GM12878 (cell line): ENCODE results near the gene SMIM9. TPM values are rescaled to one million over a fixed set of nuclear protein-coding genes. Genes with fewer than 3 reads are reported as not detected.

Experiments
- EGR1 ChIP-seq, 2 experiments: IDR thresholded peaks; 1 replicate in 1 of 2; 2 replicates in 1 of 2; pipeline ENCODE4 v1.6.1; 2011 to 2012; ENCODE audit warnings: low read depth in 2 of 2, low read length in 2 of 2, borderline replicate concordance in 1 of 2, mild to moderate bottlenecking in 1 of 2, moderate library complexity in 1 of 2
- HDGF ChIP-seq: fragments of 450-650 bp; IDR thresholded peaks from 2 replicates; pipeline ENCODE4 v1.6.1; 2016; ENCODE audit warnings: antibody characterized with exemption
- KAT2A ChIP-seq: conservative IDR thresholded peaks from 2 replicates; pipeline ENCODE4 v1.6.1; 2011; ENCODE audit warnings: low read depth, low read length; ENCODE audit not compliant: control insufficient read depth
- NFYB ChIP-seq: IDR thresholded peaks from 2 replicates; pipeline ENCODE4 v1.6.1; 2011; ENCODE audit warnings: low read depth, mild to moderate bottlenecking, low read length, improper control_type of control experiment, moderate library complexity; ENCODE audit not compliant: insufficient read depth
- NR2C1 ChIP-seq: fragments of 450-650 bp; IDR thresholded peaks from 2 replicates; pipeline ENCODE4 v1.6.1; 2017; ENCODE audit warnings: antibody characterized with exemption, mild to moderate bottlenecking, moderate library complexity
- STAT3 ChIP-seq: IDR thresholded peaks from 2 replicates; pipeline ENCODE4 v1.6.1; 2011; ENCODE audit warnings: low read depth, low read length, improper control_type of control experiment
- SUZ12 ChIP-seq: fragments of 200-600 bp; sonication (generic); IDR thresholded peaks from one replicate; pipeline ENCODE4 v1.6.1; 2018; ENCODE audit warnings: antibody characterized with exemption, mild to moderate bottlenecking; ENCODE audit not compliant: unreplicated experiment
- polyA plus RNA-seq, 11 experiments: library from polyadenylated mRNA; depleted of rRNA in 4 of 11; unstranded in 6 of 11; stranded (reverse) in 5 of 11; fragments of >200 nt; fragmentation: Nextera tagmentation in 4 of 11; fragmentation: Illumina TruSeq in 1 of 11; extraction: Ambion mirVana in 4 of 11; extraction: Trizol in 1 of 11; gene quantifications; 1 replicate in 1 of 11; 2 replicates in 10 of 11; pipeline versions ENCODE4 v1.2.1 to v1.2.3, GENCODE V29; 2011 to 2016; ENCODE audit warnings: inconsistent platforms in 2 of 11, missing spikeins in 2 of 11, low read depth in 1 of 11
- total RNA-seq, 4 experiments: library from RNA; depleted of rRNA in 3 of 4; stranded (reverse); fragments of >200 nt in 3 of 4; fragmentation: Illumina TruSeq in 1 of 4; extraction: Trizol in 1 of 4; gene quantifications; 2 replicates each; pipeline versions ENCODE4 v1.2.1 to v1.2.3, GENCODE V29; 2013 to 2021
- TF ChIP-seq, protein P1 (sequence below): fragments of 450-650 bp; IDR thresholded peaks from 2 replicates; pipeline ENCODE4 v1.6.1; 2017; ENCODE audit warnings: mild to moderate bottlenecking, low read depth, inconsistent platforms; ENCODE audit not compliant: poor library complexity, severe bottlenecking

The SMIM9 gene
- total and polyA plus RNA-seq, 10 of the 15 experiments (the other 5 are each of a cell fraction or from before 2014, with no cell fraction given), result not detected

DNA sequence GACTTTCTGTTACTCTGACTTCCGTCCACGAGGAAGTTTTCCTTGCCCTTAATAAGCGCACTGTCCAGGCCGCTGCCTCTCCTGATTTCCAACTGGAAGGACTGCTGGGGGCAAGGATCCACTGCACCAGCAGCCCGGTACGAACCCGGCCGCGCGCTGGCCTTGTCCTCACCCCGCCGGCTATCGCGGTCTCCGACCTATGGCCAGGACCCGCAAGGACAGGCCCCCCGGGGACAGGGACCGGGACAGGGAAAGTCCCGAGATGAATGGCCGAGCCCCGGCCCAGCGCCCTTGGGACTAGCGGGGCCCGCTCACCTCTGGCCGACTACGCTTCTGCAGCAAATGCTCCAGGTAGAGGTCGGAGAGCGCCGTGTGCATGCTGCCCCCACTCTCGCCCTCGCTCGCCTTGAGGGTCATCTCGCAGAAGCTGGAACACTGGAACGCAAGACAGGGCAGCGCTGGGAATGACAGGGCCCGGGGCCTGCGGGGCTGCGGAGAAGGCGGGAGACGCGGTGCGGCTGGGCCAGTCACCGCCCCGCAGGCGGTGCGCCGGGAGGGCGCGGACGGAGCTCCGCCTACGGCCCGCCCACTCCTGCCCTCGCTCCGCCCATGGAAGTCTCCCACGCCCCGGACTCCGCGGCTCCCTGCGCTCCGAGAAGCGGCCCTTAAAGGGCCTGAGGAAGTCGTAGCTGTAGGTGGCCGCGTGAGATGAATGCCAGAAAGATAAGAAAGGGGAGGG, 29.3 kb downstream of the SMIM9 start, which contains the start of gene MPP1 (continued):
- TF ChIP-seq HDGF (no peak), STAT3 (no peak), EGR1 (IDR thresholded peaks at IDR 0.05; ENCODE audit: borderline replicate concordance in 1 of 2, low read depth in 2 of 2, low read length in 2 of 2) (peak in 1 of 2 experiments; percentile 59; a peak in 1 of 3 replicates), NR2C1 (no peak), NFYB (peak; percentile 14; the same call in 1 of the 2 replicates), KAT2A (no peak), SUZ12 (no peak)
- TF ChIP-seq, protein P1, sequence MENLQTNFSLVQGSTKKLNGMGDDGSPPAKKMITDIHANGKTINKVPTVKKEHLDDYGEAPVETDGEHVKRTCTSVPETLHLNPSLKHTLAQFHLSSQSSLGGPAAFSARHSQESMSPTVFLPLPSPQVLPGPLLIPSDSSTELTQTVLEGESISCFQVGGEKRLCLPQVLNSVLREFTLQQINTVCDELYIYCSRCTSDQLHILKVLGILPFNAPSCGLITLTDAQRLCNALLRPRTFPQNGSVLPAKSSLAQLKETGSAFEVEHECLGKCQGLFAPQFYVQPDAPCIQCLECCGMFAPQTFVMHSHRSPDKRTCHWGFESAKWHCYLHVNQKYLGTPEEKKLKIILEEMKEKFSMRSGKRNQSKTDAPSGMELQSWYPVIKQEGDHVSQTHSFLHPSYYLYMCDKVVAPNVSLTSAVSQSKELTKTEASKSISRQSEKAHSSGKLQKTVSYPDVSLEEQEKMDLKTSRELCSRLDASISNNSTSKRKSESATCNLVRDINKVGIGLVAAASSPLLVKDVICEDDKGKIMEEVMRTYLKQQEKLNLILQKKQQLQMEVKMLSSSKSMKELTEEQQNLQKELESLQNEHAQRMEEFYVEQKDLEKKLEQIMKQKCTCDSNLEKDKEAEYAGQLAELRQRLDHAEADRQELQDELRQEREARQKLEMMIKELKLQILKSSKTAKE, result no peak
